HEK293 (cell line): ENCODE data around the gene WSCD2.
A peak's percentile ranks its signal among the peaks of the same experiment; 100 is the strongest.

ENCODE experiments used
- GLIS1 ChIP-seq: fragments of 450-650 bp; formaldehyde crosslinking; IDR thresholded peaks from 2 replicates; pipeline ENCODE4 v1.5.1; 2016; ENCODE audit warnings: missing biosample characterization, missing genetic modification characterization
- YY1 ChIP-seq: fragments of 450-650 bp; formaldehyde crosslinking; IDR thresholded peaks from 2 replicates; pipeline ENCODE4 v1.5.1; 2018; ENCODE audit warnings: missing biosample characterization, missing genetic modification characterization
- ZBTB17 ChIP-seq: fragments of 450-650 bp; formaldehyde crosslinking; IDR thresholded peaks from 2 replicates; pipeline ENCODE4 v1.5.1; 2016; ENCODE audit warnings: missing biosample characterization, missing genetic modification characterization
- ZNF121 ChIP-seq: fragments of 450-650 bp; formaldehyde crosslinking; IDR thresholded peaks from 2 replicates; pipeline ENCODE4 v1.5.1; 2016; ENCODE audit warnings: missing biosample characterization, missing genetic modification characterization
- ZNF311 ChIP-seq: fragments of 450-650 bp; formaldehyde crosslinking; IDR thresholded peaks from 2 replicates; pipeline ENCODE4 v1.5.1; 2017; ENCODE audit warnings: missing biosample characterization, missing genetic modification characterization, borderline replicate concordance
- ZNF558 ChIP-seq: fragments of 450-650 bp; formaldehyde crosslinking; IDR thresholded peaks from 2 replicates; pipeline ENCODE4 v1.5.1; 2016; ENCODE audit warnings: missing biosample characterization, missing genetic modification characterization
- ZNF707 ChIP-seq: fragments of 450-650 bp; formaldehyde crosslinking; IDR thresholded peaks from 2 replicates; pipeline ENCODE4 v1.5.1; 2016; ENCODE audit warnings: missing biosample characterization, missing genetic modification characterization
- ZNF777 ChIP-seq: fragments of 450-650 bp; formaldehyde crosslinking; IDR thresholded peaks from 2 replicates; pipeline ENCODE4 v1.5.1; 2017; ENCODE audit warnings: missing biosample characterization, missing genetic modification characterization, borderline replicate concordance
- ZSCAN5A ChIP-seq: fragments of 450-650 bp; formaldehyde crosslinking; IDR thresholded peaks from 2 replicates; pipeline ENCODE4 v1.5.1; 2016; ENCODE audit warnings: missing biosample characterization, missing genetic modification characterization
- TF ChIP-seq, protein P1 (sequence below): fragments of 450-650 bp; formaldehyde crosslinking; IDR thresholded peaks from 2 replicates; pipeline ENCODE4 v1.5.1; 2016; ENCODE audit warnings: missing biosample characterization, missing genetic modification characterization
- TF ChIP-seq, protein P2 (sequence below): fragments of 450-650 bp; formaldehyde crosslinking; IDR thresholded peaks from 2 replicates; pipeline ENCODE4 v1.5.1; 2016; ENCODE audit warnings: missing biosample characterization, missing genetic modification characterization
- TF ChIP-seq, protein P3 (sequence below): fragments of 450-650 bp; formaldehyde crosslinking; IDR thresholded peaks from 2 replicates; pipeline ENCODE4 v1.5.1; 2016; ENCODE audit warnings: missing biosample characterization, missing genetic modification characterization, low read depth

- TF ChIP-seq YY1 (no peak), ZSCAN5A (tag by site-specific recombination) (no peak), ZNF707 (tag by site-specific recombination) (no peak), GLIS1 (tag by site-specific recombination) (no peak), ZNF777 (tag by site-specific recombination) (no peak), ZNF311 (tag by site-specific recombination) (no peak), ZNF558 (tag by site-specific recombination) (no peak), ZNF121 (tag by site-specific recombination) (no peak), ZBTB17 (tag by site-specific recombination) (no peak)
- TF ChIP-seq, protein P1, sequence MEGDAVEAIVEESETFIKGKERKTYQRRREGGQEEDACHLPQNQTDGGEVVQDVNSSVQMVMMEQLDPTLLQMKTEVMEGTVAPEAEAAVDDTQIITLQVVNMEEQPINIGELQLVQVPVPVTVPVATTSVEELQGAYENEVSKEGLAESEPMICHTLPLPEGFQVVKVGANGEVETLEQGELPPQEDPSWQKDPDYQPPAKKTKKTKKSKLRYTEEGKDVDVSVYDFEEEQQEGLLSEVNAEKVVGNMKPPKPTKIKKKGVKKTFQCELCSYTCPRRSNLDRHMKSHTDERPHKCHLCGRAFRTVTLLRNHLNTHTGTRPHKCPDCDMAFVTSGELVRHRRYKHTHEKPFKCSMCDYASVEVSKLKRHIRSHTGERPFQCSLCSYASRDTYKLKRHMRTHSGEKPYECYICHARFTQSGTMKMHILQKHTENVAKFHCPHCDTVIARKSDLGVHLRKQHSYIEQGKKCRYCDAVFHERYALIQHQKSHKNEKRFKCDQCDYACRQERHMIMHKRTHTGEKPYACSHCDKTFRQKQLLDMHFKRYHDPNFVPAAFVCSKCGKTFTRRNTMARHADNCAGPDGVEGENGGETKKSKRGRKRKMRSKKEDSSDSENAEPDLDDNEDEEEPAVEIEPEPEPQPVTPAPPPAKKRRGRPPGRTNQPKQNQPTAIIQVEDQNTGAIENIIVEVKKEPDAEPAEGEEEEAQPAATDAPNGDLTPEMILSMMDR (tag by site-specific recombination), result no peak
- TF ChIP-seq, protein P2, sequence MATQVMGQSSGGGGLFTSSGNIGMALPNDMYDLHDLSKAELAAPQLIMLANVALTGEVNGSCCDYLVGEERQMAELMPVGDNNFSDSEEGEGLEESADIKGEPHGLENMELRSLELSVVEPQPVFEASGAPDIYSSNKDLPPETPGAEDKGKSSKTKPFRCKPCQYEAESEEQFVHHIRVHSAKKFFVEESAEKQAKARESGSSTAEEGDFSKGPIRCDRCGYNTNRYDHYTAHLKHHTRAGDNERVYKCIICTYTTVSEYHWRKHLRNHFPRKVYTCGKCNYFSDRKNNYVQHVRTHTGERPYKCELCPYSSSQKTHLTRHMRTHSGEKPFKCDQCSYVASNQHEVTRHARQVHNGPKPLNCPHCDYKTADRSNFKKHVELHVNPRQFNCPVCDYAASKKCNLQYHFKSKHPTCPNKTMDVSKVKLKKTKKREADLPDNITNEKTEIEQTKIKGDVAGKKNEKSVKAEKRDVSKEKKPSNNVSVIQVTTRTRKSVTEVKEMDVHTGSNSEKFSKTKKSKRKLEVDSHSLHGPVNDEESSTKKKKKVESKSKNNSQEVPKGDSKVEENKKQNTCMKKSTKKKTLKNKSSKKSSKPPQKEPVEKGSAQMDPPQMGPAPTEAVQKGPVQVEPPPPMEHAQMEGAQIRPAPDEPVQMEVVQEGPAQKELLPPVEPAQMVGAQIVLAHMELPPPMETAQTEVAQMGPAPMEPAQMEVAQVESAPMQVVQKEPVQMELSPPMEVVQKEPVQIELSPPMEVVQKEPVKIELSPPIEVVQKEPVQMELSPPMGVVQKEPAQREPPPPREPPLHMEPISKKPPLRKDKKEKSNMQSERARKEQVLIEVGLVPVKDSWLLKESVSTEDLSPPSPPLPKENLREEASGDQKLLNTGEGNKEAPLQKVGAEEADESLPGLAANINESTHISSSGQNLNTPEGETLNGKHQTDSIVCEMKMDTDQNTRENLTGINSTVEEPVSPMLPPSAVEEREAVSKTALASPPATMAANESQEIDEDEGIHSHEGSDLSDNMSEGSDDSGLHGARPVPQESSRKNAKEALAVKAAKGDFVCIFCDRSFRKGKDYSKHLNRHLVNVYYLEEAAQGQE (tag by site-specific recombination), result peak; percentile 82
- TF ChIP-seq, protein P3, sequence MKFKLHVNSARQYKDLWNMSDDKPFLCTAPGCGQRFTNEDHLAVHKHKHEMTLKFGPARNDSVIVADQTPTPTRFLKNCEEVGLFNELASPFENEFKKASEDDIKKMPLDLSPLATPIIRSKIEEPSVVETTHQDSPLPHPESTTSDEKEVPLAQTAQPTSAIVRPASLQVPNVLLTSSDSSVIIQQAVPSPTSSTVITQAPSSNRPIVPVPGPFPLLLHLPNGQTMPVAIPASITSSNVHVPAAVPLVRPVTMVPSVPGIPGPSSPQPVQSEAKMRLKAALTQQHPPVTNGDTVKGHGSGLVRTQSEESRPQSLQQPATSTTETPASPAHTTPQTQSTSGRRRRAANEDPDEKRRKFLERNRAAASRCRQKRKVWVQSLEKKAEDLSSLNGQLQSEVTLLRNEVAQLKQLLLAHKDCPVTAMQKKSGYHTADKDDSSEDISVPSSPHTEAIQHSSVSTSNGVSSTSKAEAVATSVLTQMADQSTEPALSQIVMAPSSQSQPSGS, result no peak
Measured at GRCh38 chr12:108267450-108267849, 138.4 kb downstream of the WSCD2 start.
